DND-41 (cell line): ENCODE data around the gene GGT7.

ENCODE experiments used
- ATAC-seq: fragments of 200-7000 bp; cut with Tn5 transposase; 3 replicates; pipeline ENCODE4 v1.9.1; 2021; ENCODE audit warnings: low read depth; ENCODE audit not compliant: insufficient read depth
- DNase-seq: peaks from one replicate; pipeline ENCODE4 v3.0.0-alpha.2; 2020
- H2AFZ ChIP-seq: 2 replicates; pipeline ENCODE4 v1.6.0; 2012; ENCODE audit warnings: low read depth, low read length
- H3K27ac ChIP-seq: 2 replicates; pipeline ENCODE4 v1.5.1; 2012; ENCODE audit warnings: low read length, inconsistent platforms
- H3K27me3 ChIP-seq: fragments of 200-600 bp; sonication (generic); 2 replicates; pipeline ENCODE4 v1.6.0; 2012; ENCODE audit warnings: low read length, mild to moderate bottlenecking, inconsistent platforms; ENCODE audit not compliant: insufficient read depth, poor library complexity
- H3K36me3 ChIP-seq: 2 replicates; pipeline ENCODE4 v1.5.1; 2012; ENCODE audit warnings: low read length, inconsistent platforms; ENCODE audit not compliant: insufficient read depth
- H3K4me1 ChIP-seq: 2 replicates; pipeline ENCODE4 v1.5.1; 2012; ENCODE audit warnings: mild to moderate bottlenecking, low read length; ENCODE audit not compliant: insufficient read depth
- H3K4me2 ChIP-seq: 2 replicates; pipeline ENCODE4 v1.6.0; 2012; ENCODE audit warnings: mild to moderate bottlenecking, moderate library complexity, low read length, inconsistent platforms; ENCODE audit not compliant: insufficient read depth
- H3K4me3 ChIP-seq, 2 experiments: fragments of 200-600 bp in 1 of 2; shearing (Covaris generic) in 1 of 2; 2 replicates each; pipeline ENCODE4 v1.5.1; 2012 to 2016; ENCODE audit warnings: inconsistent platforms in 2 of 2, low read length in 2 of 2, mild to moderate bottlenecking in 2 of 2, low read depth in 1 of 2, moderate library complexity in 1 of 2
- H3K79me2 ChIP-seq: 2 replicates; pipeline ENCODE4 v1.6.0; 2012; ENCODE audit warnings: low read length, inconsistent platforms; ENCODE audit not compliant: insufficient read depth
- H3K9ac ChIP-seq: 2 replicates; pipeline ENCODE4 v1.6.0; 2012; ENCODE audit warnings: low read depth, mild to moderate bottlenecking, inconsistent platforms, low read length, moderate library complexity
- H3K9me3 ChIP-seq: 2 replicates; pipeline ENCODE4 v1.5.1; 2012; ENCODE audit warnings: low read length, moderate library complexity, mild to moderate bottlenecking, inconsistent platforms; ENCODE audit not compliant: insufficient read depth, severe bottlenecking
- H4K20me1 ChIP-seq: 2 replicates; pipeline ENCODE4 v1.6.0; 2012; ENCODE audit warnings: low read length; ENCODE audit not compliant: insufficient read depth
- EZH2 ChIP-seq: IDR thresholded peaks from 3 replicates; pipeline ENCODE4 v1.6.1; 2012; ENCODE audit warnings: borderline replicate concordance, low read depth, mild to moderate bottlenecking, moderate library complexity, low read length, inconsistent platforms; ENCODE audit not compliant: severe bottlenecking
- TF ChIP-seq, protein P1 (sequence below): IDR thresholded peaks from 2 replicates; pipeline ENCODE4 v1.5.1; 2012; ENCODE audit warnings: borderline replicate concordance, low read length, moderate library complexity, mild to moderate bottlenecking; ENCODE audit not compliant: poor library complexity, severe bottlenecking; ENCODE audit errors: extremely low read depth

GGT7 gene

DNA sequence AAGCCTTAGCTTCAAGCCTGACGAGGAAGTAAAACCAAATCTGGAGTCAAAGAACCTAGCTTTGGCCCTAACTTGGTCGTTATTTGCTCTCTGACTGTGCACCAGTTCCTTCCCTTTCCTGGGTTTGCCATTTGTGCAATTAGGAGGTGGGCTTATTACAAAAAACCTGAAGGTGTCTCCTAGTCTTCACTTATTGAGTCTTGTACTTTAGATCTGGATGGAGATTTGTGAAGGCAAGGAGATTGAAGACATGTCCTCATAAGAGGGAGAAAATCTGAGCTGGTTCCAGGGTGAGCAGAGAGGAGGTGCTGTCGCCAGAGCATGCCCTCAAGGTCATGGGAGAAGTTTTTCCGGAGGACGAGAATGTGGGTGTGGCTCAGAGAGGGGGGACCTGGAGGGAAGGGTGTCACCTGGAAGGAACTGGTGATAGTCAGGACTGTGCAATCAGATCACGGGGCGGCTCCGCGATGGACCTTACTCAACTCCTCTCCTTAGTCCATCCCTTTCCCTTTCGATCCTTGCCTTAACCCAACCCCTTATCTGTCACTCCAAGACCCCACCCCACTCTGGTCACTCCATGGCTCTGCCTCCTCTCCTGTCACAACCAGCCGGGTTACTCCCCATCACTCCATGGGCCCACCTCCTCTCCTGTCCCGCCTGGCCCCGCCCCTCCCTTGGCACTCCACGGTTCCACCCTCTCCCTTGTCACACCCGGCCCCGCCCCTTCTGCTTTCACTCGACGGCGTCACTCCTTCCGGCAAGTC is 3.2 kb upstream of the GGT7 start:
- Histone ChIP-seq H3K9ac (peak overlapping the region; percentile 35), H3K4me1 (peaks cover 53% of the 10 kb centered on the region), H3K27me3 (peaks cover 7% of the 10 kb centered on the region), H2AFZ (peak overlapping the region; percentile 37), H3K4me3 (peak overlapping the region in 1 of 2 experiments; percentile 52; a peak in 3 of 4 replicates), H4K20me1 (no peaks in the 10 kb centered on the region), H3K36me3 (no peaks in the 10 kb centered on the region), H3K4me2 (peak overlapping the region; percentile 68), H3K79me2 (peaks cover 21% of the 10 kb centered on the region), H3K9me3 (no peaks in the 10 kb centered on the region), H3K27ac (no peak overlapping the region)
- peak; percentile 98 for DNase-seq
- peak; percentile 78 for ATAC-seq
- TF ChIP-seq EZH2: no peak
- TF ChIP-seq, protein P1, sequence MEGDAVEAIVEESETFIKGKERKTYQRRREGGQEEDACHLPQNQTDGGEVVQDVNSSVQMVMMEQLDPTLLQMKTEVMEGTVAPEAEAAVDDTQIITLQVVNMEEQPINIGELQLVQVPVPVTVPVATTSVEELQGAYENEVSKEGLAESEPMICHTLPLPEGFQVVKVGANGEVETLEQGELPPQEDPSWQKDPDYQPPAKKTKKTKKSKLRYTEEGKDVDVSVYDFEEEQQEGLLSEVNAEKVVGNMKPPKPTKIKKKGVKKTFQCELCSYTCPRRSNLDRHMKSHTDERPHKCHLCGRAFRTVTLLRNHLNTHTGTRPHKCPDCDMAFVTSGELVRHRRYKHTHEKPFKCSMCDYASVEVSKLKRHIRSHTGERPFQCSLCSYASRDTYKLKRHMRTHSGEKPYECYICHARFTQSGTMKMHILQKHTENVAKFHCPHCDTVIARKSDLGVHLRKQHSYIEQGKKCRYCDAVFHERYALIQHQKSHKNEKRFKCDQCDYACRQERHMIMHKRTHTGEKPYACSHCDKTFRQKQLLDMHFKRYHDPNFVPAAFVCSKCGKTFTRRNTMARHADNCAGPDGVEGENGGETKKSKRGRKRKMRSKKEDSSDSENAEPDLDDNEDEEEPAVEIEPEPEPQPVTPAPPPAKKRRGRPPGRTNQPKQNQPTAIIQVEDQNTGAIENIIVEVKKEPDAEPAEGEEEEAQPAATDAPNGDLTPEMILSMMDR: peak; percentile 34

DNA sequence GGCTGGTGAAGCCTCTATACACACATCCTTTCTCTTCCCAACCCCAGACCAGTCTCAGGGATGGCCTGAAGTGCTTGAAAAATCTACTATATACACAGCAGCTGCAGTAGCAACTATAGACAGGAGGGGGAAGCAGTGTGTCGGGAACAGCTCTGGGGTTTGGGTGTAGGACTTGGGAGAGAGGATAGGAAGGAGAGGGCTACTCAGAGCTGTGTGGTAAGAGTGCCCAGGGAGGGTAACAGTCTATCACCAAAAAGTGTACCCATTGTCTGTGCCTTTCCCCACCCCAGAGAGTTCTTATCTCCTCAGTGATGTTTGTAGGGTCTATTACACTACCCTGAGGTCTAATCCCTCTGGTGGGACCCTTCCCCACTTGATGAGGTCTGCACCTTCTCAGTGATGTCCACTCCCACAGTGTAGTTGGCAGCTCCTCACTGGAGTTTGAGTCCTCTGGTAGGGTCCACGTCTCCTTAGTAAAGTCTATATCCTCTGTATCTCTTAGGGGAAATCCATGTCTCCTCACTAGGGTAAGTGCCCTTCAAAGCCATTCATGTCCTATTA is 1.5 kb upstream of the GGT7 start:
- no peak overlapping the region for H3K27ac ChIP-seq
- TF ChIP-seq, protein P1: peak; percentile 96
- no peak for TF ChIP-seq EZH2

DNA sequence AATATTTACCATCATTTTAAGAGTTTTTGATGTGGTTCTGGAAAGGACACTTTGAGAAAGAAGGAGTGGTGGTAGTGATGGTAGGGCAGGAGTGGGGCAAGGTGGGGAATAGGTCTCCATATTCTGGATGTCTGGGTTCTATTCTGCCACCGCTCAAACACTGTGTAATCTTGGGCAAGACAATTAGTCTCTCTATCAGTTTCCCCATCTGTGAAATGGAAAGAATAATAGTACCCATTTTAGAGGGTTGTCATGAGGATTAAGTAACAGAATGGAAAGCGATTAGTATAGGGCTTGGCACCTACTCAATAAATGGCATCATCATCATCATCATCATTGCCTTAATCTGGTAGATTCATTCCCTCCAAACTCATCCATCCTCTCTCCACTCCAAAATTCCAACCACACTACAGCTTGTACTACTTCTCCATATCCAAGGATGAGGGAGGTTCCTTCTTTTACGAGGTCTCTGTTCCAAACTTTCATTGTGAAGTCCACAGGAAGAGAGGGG is 982 bp upstream of the GGT7 start:
- Histone ChIP-seq H3K79me2 (peaks cover 26% of the 10 kb centered on the region), H3K36me3 (no peaks in the 10 kb centered on the region), H3K9me3 (no peaks in the 10 kb centered on the region), H3K4me1 (peaks cover 61% of the 10 kb centered on the region), H3K9ac (peak overlapping the region; percentile 64; the same call in 1 of the 2 replicates), H3K27me3 (peaks cover 7% of the 10 kb centered on the region), H3K4me2 (peak overlapping the region; percentile 91), H2AFZ (no peak overlapping the region; the same call in 1 of the 2 replicates), H3K4me3 (peak overlapping the region in 1 of 2 experiments; percentile 63; a peak in 2 of 4 replicates), H3K27ac (no peak overlapping the region), H4K20me1 (no peaks in the 10 kb centered on the region)
- DNase-seq: no peak
- TF ChIP-seq, protein P1: no peak
- TF ChIP-seq EZH2: no peak
- ATAC-seq: no peak

More for the DNA sequence above, 1.5 kb upstream of the GGT7 start:
- H3K4me1 ChIP-seq: peaks cover 61% of the 10 kb centered on the region
- H3K4me3 ChIP-seq: no peak overlapping the region
- DNase-seq (peak; percentile 73), ATAC-seq (peak; percentile 23; the same call in 1 of the 3 replicates)
- H3K27me3 ChIP-seq: peaks cover 7% of the 10 kb centered on the region
- H3K9me3 ChIP-seq: no peaks in the 10 kb centered on the region
- no peak overlapping the region for H2AFZ ChIP-seq
- H3K4me2 ChIP-seq: no peak overlapping the region
- no peaks in the 10 kb centered on the region for H4K20me1 ChIP-seq
- H3K36me3 ChIP-seq: no peaks in the 10 kb centered on the region
- peaks cover 26% of the 10 kb centered on the region for H3K79me2 ChIP-seq
- no peak overlapping the region for H3K9ac ChIP-seq
